Astrocyte of the spinal cord (primary cell): ENCODE data around the gene SFN.

Source experiments
- DNase-seq: peaks from one replicate; pipeline ENCODE4 v3.0.0; 2011; ENCODE audit warnings: low read depth, low spot score
- H3K4me3 ChIP-seq: 2 replicates; pipeline ENCODE4 v1.5.1; 2011; ENCODE audit warnings: low read depth, mild to moderate bottlenecking, low read length, moderate library complexity
- CTCF ChIP-seq: IDR thresholded peaks from 2 replicates; pipeline ENCODE4 v1.5.1; 2012; ENCODE audit warnings: low read depth, mild to moderate bottlenecking, low read length, inconsistent platforms
- in situ Hi-C: cut with HindIII; loops from 2 replicates; pipeline ENCODE4 v1.10.0; 2017; ENCODE audit warnings: low sequenced_read_pairs

The SFN gene

GRCh38 chr1:26910343-26911160, 47.6 kb downstream of the SFN start:
- H3K4me3 ChIP-seq = no peak overlapping the region
- no peak for TF ChIP-seq CTCF
- no peak for DNase-seq
- in situ Hi-C loops = no loop called here

- no peak overlapping the region for H3K4me3 ChIP-seq
- no peak for DNase-seq
- in situ Hi-C loops = no loop called here
- TF ChIP-seq CTCF = no peak
These were observed 48.6 kb downstream of the SFN start for GRCh38 chr1:26911399-26912146.

GRCh38 chr1:26912147-26912490, 49.2 kb downstream of the SFN start:
- in situ Hi-C loops = no loop called here
- DNase-seq = no peak
- H3K4me3 ChIP-seq = no peak overlapping the region
- no peak for TF ChIP-seq CTCF

GRCh38 chr1:26913389-26913753, 50.4 kb downstream of the SFN start:
- DNase-seq = no peak
- TF ChIP-seq CTCF = no peak
- in situ Hi-C loops = no loop called here
- no peak overlapping the region for H3K4me3 ChIP-seq
